KBM-7 (cell line): ENCODE results near the gene SIRT4.
"Not testable (repeated sequence)": the region's sequence is repeated elsewhere in the genome, so short reads cannot be mapped to it uniquely, and the experiment has no call there.

Experiments
- DNase-seq: peaks from one replicate; pipeline ENCODE4 v3.0.0-alpha.2; 2015
- in situ Hi-C: fragments of 300-500 bp; cut with MboI; formaldehyde crosslinking; loops from 2 replicates; pipeline ENCODE4 v1.14.3; 2020; ENCODE audit warnings: low sequenced_read_pairs, low pct_unique_long_range_greater_than_20kb, mixed read lengths

Gene SIRT4

DNA sequence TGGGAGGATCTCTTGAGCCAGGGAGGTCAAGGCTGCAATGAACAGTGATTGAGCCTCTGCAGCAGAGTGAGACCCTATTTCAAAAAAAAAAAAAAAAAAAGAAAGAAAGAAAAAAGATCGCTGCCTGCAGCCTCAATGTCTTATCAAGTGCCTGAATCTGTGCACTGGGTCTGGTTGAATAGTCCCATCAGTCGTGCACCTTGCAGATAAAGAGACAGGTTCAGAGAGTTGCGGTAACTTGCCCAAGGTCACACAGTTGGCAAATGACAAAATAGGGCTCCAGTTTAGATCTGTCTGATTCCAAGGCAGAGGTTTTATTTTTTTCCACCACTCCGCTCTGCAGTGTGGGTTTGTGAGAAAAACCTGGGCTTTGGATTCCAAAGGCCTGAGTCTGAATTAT is 26.1 kb downstream of the SIRT4 start:
- DNase-seq: no peak
- in situ Hi-C loops: no loop called here

DNA sequence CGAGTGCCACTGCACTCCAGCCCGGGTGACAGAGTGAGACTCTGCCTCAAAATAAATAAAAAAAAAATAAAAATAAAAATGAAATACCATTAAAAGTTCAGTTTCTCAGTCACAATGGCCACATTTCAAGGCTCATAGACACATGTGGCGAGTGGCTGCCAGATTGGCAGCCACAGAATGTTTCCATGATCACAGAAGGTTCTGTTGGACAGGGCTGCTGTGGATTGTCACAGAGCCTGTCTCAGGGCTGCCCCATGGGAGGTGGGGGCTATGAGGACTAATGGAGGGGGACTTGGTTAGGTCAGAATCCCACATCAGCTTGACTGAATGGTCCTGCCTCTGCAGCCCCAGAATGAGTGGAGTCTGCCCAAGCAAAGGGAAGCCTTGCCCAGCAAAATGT is 29.3 kb downstream of the SIRT4 start:
- in situ Hi-C loops: no loop called here
- DNase-seq: no peak

DNA sequence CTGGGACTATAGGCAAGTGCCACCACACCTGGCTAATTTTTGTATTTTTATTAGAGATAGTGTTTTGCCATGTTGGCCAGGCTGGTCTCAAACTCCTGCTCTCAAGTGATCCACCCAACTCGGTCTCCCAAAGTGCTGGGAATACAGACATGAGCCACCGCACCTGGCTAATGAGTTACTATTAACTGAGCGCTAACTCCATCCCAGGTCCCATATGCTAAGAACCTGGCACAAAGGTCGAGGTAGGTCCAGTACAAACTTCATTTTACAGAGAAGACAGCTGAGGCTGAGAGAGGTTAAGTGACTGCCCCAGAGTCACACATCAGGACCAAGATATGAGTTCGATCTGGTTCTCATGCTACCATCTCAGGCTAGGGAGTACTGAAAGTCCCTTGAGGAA is 29.9 kb downstream of the SIRT4 start:
- DNase-seq: no peak
- in situ Hi-C loops: no loop called here

DNA sequence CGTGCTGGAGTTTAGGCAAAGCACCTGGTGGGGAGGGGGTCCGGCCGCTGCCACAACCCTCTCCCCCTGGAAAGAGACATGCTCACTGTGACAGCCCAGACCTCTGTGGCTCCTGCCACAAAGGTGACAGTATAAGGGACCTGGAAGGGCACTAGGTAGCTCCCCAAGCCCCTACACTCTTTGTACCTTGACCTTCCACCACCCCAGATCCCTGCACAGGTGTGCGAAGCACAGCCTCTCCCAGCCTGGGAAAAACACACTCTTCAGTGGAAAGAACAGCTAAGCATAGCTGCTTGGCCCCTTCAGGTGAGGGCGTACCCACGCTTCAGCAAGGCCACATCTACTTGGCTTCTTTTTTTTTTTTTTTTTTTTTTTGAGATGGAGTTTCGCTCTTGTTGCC is 30.4 kb downstream of the SIRT4 start:
- DNase-seq: no peak
- in situ Hi-C loops: no loop called here

DNA sequence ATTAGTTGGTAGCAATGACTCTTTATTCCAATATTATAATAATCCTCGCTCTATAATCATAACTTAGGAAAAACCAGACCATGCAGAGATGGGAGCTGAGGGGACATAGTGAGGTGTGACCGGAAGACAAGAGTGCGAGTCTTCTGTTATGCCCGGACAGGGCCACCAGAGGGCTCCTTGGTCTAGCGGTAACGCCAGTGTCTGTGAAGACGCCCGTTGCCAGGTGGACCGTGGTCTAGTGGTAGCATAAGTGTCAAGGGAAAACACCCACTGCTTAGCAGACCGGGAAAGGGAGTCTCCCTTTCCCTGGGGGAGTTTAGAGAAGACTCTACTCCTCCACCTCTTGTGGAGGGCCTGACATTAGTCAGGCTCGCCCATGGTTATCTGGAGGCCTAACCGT is 33.3 kb downstream of the SIRT4 start:
- in situ Hi-C loops: not testable (repeated sequence)
- peak; percentile 62 for DNase-seq

DNA sequence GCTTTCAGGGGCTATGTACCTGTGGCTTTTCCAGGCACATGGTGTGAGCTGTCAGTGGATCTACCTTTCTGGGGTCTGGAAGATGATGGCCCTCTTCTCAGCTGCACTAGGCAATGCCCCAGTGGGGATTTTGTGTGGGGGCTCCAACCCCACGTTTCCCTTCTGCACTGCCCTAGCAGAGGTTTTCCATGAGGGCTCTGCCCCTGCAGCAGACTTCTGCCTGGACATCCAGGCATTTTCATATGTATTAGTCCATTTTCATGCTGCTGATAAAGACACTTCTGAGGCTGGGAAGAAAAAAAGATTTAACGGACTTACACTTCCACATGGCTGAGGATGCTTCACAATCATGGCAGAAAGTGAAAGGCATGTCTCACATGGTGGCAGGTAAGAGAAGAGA is 34.3 kb downstream of the SIRT4 start:
- DNase-seq, in situ Hi-C loops: not testable (repeated sequence)

DNA sequence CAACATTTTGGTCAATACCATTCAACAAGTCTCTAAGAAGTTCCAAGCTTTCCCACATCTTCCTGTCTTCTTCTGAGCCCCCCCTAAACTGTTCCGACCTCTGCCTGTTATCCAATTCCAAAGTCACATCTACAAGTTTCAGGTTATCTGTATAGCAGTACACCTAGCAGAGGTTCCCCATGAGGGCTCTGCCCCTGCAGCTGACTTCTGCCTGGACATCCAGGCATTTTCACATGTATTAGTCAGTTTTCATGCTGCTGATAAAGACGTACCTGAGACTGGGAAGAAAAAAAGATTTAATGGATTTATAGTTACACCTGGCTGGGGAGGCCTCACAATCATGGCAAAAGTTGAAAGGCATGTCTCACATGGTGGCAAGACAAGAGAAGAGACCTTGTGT is 35.6 kb downstream of the SIRT4 start:
- in situ Hi-C loops: no loop called here
- DNase-seq: no peak

DNA sequence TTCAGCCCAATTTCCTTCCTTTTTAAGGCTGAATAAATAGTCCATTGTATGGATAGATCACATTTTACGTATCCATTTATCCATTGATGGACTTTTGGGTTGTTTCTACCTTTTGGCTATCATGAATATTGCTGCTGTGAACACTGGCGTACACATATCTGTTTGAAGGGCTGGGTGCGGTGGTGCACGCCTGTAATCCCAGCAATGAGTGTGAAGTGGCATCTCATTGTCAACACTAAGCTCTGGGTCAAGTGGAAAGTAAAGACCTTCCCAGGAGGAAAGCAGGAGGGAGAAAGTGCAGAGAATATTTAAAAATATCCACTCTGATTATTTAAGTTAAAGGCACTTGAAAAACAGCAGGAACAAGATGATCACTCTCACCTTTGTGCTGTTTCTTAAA is 37.1 kb downstream of the SIRT4 start:
- DNase-seq: no peak
- in situ Hi-C loops: no loop called here

DNA sequence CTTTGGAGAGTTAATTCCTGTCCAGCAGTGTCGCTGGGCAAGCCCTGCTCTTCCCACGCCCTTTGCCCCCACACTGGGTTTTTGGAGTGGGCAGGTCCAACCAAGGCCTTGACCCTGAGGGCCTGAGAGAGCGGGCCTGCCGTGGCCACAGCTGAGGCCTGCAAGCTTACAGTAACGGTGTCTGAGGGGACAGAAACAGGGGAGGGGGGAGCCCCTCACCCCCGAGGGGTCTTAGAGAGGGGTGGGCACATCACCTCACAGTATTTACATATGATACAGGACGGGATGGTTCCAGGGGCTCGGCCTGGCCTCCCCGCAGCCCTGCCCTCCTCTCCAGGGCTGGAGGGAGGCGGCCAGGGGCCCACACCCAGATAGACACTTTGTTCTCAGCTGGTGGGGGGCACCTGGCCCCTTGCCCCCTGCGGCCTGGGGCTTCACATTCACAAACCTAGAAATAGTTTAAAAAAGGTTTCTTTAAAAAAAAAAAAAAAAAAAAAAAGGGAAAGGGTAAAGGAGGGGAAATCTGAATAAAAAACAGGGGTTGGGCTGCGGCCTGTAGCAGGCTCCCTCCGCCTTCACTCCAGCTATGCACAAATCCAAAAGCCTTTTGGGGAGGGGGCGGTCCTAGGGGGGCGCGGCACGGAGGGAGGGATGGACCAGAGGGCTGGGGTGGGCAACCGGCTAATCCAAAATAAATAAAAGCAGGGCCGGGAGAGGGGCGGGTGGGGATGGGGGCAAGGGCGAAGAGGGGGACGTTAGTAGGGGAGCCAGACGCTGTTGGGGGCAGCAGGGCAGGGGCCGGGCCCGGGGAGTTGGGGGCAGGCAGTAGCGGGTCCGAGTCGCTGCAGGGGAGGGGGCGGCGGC is 40.3 kb downstream of the SIRT4 start:
- DNase-seq: no peak

DNA sequence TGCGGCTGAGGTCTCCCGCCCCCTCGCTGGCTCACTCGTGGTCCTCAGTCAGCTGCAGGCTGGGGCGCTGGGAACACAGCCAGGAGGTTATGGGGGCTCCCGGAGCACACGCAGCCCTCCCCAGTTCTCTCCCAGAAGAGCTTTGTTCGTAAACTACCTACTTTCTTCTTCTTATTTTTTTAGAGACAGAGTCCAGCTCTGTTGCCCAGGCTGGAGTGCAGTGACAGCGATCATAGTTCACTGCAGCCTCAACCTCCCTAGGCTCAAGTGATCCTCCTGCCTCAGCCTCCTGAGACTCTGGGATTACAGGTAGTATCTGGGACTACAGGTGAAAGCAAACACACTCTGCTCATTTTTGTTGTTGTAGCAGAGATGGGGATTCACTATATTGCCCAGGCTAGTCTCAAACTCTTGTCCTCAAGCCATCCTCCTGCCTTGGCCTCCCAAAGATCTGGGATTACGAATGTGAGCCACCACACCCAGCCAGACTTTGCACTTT is 41.0 kb downstream of the SIRT4 start:
- DNase-seq: no peak
- in situ Hi-C loops: no loop called here

More for the DNA sequence above, 40.3 kb downstream of the SIRT4 start:
- in situ Hi-C loops: no loop called here

DNA sequence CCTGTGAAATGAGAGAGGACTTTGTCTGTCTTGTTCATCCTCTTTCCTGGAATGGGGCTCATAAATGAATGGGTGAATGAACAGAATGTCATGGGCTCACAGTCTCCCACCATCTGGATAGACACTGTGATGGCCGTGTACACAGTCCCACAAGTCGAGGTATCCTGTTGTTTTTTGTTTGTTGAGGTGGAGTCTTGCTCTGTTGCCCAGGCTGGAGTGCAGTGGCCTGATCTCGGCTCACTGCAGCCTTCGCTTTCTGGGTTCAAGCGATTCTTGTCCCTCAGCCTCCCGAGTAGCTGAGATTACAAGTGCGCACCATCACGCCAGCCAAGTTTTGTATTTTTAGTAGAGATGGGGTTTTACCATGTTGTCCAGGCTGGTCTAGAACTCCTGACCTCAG is 41.6 kb downstream of the SIRT4 start:
- DNase-seq: no peak
- in situ Hi-C loops: no loop called here

DNA sequence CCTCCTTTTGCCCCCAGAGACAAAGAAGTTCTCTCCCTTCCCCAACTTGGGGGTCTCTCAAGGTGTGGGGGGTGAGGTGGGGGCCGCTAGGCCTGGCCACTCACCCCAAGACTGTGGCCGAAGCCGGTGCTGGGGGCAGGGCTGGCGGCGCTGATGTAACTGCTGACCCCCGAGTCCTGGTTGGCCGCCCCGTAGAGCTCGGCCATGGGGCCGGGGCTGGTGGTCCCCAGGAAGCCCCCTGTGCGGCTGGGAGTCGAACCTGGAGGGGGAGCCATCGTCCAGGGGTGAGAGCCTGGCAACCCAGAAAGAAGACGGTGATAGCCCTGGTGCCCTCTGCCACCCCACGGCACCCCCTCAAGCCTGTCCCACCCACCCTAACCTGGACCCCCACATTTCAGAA is 43.9 kb downstream of the SIRT4 start:
- no peak for DNase-seq
- in situ Hi-C loops: no loop called here

DNA sequence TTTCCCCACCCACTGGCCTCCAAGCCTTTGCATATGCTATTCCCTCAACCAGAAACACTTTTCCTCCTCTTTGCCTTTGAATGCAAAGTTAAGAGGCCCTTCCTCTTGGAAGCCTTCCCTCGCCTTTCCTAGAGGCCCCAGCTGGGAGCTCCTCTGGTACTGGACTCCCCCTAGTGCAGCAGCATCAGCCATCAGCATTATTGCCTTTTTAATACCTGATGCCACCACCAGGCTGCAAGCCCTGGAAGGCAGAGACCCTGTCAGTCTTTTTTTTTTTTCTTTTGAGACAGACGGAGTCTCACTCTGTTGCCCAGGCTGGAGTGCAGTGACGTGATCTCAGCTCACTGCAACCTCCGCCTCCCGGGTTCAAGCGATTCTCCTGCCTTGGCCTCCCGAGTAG is 44.6 kb downstream of the SIRT4 start:
- in situ Hi-C loops: no loop called here
- DNase-seq: no peak

DNA sequence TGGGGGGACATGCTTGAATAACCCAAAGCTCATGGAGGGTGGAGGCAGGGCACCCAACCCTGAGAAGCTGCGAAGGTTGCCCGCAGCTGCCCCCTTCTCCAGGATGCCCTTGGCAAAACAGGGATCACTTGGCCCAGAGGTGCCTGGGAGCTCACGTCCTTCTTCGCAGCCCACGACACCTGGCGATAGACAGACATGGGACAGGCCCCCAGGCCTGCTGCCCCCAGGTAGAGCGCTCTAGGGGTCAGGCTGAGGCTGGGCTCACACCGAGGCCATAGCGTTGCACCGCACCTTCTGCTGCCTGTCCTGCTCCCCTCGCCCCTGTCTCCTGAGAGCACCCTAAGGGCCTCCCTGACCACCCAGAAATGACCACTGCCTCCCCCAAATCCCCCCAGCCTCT is 45.6 kb downstream of the SIRT4 start:
- no peak for DNase-seq
- in situ Hi-C loops: no loop called here

DNA sequence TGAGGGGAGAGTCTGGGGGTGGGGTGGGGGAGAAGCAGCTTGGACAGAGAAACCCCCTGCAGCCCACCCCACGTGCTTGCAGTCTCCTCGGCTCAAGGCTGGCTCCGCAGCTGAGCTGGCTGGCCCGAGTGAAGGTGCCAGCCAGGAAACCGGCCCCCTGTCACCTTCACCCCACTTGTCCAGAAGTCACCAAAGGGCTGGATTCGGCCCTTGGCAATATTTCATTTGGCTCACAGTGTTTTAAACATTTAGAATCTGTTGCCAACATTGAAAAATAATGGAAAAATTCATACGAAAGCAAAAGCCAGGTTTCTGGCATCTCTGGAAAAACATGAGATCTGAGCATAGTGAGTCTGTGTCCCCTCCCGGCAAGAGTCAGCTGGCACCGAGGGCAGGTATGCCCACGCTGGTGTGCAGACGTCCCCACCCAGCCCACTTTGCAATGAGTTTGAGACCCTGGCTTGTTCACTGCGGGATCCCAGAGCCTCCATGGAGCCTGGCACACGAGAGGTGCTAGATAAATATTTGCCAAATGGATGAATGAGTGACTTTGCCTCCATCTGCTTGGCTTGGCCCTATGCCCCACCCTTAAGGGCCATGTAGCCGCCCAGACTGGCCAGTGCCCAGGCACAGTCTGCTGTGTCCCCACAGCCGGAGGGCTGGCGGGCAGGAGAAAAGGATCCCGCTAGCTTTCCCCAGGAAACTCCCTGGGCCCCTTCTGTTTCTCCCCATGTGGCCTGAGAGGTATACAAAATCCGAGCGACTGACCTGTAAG is 48.6 kb downstream of the SIRT4 start:
- DNase-seq: no peak
- in situ Hi-C loops: loop anchor here (10.0 kb wide), 1 partner anchor 74 kb away; no protein-coding TSS in a partner anchor

DNA sequence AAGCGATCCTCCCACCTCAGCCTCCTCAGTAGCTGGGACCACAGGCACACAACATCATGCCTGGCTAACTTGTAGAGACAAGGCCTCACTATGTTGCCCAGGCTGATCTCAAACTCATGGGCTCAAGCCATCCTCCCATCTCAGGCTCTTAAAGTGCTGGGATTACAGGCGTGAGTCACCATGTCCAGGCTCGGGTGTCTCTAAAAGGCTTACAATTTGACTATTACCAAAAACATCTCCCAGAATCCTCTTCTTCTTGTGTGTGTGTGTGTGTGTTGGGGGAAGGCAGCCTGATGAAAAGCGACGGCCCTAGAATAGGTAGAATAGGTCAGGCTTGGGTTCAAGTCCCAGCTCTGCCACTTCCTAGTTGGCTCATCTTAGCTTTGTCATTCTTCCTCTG is 50.0 kb downstream of the SIRT4 start:
- no peak for DNase-seq
- in situ Hi-C loops: loop anchor here (10.0 kb wide), 1 partner anchor 73 kb away; no protein-coding TSS in a partner anchor

DNA sequence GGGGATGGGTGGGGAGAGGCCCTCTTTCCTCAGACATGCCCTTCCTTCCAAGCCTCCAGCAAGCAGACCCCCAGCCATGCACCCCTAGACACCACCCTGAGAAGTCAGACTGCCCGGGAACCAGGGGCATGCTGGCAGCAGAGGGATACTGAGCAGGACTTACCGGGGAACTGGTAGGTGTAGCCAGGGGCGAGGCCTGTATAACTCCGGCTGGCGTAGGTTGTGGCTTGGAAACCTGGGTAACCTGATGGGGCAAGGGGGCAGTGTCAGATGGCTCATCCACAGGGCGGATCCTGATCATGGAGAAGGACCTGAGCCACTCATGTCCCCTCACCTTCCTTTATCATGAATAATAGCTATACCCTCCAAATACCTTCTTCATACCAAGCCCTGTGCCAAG is 51.0 kb downstream of the SIRT4 start:
- no peak for DNase-seq
- in situ Hi-C loops: loop anchor here (10.0 kb wide), 1 partner anchor 72 kb away; no protein-coding TSS in a partner anchor

DNA sequence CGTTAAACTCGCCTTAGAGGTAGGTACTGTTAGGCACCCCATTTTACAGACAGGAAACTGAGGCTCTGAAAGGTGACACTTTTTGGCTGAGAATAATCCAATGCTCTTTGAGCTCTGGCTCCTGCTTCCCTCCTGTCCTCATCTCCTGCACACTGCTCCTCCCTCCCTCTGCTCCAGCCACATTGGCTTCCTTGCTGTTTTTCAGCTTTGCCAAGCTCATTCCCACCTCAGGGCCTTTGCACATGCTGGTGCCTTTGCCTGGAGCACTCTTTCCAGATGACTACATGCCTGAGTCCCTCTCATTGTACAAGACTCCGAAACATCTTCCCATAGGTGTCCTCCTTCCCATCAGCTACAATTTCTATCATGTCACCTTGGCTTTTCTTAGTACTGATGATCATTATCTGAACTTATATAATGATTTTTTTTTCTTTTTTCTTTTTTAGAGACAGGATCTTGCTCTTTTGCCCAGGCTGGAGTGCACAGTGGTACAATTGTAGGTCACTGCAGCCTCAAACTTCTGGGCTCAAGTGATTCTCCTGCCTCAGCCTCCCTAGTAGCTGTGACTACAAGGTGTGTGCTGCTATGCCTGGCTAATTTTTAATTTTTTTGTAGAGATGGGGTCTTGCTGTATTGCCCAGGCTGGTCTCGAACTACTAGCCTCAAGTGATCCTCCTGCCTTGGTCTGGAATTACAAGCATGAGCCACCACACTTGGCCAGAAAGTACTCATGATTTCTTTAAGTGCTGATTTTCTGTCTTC is 51.6 kb downstream of the SIRT4 start:
- DNase-seq: no peak
- in situ Hi-C loops: loop anchor here (10.0 kb wide), 1 partner anchor 71 kb away; no protein-coding TSS in a partner anchor

DNA sequence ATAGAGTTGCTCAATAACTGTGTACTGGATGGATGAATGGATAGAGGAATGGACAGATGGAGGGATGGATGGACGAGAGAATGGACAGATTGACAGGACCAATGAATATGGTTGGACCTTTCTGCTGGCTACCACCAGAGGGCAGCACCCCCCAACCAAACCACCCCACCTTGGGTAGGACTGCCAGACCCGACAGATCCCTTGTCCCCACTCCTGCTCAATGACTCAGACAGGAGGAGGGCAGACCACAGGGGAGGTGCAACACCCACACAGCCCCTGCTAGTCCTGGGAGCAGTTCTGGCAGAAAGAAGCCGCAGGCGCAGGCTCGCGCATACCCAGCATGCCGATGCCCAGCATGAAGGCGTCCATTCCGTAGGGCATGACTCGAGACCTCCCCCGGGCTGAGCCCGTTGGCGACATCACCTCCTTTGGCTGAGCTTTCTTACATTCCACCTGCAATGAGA is 54.5 kb downstream of the SIRT4 start:
- peak; percentile 86 for DNase-seq
- in situ Hi-C loops: loop anchor here (10.0 kb wide), 1 partner anchor 68 kb away; no protein-coding TSS in a partner anchor
